Hair follicular keratinocyte (primary cell): ENCODE data around the gene MUCL1. TPM values are rescaled to one million over a fixed set of nuclear protein-coding genes. Genes with fewer than 3 reads are reported as not detected.

Experiments used
- total RNA-seq: library from RNA; depleted of rRNA; stranded (reverse); fragments of >200 nt; gene quantifications from 2 replicates; pipeline ENCODE4 v1.2.3, GENCODE V29; 2015

Gene MUCL1
- not detected in 2 replicates for total RNA-seq

DNA sequence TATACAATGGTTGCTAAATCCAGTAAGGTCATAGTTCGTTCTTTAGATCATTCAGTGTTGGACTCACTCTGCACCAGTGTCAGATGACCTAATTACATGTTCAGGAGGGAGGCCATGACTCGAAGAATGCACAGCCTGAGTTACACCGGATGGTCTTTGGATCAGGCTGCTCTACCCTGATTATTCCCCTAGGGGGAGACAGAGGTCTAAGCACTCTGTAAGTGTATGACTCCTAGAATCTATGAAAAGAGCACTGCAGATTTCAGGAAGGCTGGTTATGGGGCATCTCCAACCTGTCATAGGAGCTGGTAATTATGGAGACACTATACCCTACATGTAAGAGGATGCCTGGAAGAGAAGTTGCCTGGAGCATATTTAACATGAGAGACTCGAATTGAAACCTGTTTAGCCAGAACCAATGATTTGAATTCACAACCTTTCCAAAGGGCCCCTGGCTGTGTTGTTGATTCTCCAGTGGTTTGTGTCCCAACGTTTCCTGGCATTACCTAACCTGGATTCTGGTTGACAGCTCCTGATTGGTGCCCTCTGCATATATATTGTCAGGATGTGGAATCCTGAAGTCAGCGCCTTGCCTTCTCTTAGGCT, at the start of gene MUCL1:
Gene MUCL1 (plus strand): TSS at position 584 of the 606 bp plus-strand sequence. CDS start 67 bp downstream, outside the sequence.

Other genes with a start within 250 kb of the MUCL1 start
- not detected in 2 replicates for gene LACRT, start 219.6 kb upstream of the MUCL1 start, total RNA-seq
- gene DCD, start 206.2 kb upstream of the MUCL1 start, total RNA-seq: not detected in 2 replicates
- gene TESPA1, start 130.2 kb downstream of the MUCL1 start, total RNA-seq: not detected in 2 replicates
- not detected in 2 replicates for gene NEUROD4, start 165.5 kb downstream of the MUCL1 start, total RNA-seq